Bladder microvascular endothelial cell (primary cell): ENCODE results near the gene CHD9. TPM values are rescaled to one million over a fixed set of nuclear protein-coding genes. Genes with fewer than 3 reads are reported as not detected.

Source experiments
- total RNA-seq: library from RNA; depleted of rRNA; stranded (reverse); fragments of >200 nt; gene quantifications from 2 replicates; pipeline ENCODE4 v1.2.3, GENCODE V29; 2014

The CHD9 gene, protein sequence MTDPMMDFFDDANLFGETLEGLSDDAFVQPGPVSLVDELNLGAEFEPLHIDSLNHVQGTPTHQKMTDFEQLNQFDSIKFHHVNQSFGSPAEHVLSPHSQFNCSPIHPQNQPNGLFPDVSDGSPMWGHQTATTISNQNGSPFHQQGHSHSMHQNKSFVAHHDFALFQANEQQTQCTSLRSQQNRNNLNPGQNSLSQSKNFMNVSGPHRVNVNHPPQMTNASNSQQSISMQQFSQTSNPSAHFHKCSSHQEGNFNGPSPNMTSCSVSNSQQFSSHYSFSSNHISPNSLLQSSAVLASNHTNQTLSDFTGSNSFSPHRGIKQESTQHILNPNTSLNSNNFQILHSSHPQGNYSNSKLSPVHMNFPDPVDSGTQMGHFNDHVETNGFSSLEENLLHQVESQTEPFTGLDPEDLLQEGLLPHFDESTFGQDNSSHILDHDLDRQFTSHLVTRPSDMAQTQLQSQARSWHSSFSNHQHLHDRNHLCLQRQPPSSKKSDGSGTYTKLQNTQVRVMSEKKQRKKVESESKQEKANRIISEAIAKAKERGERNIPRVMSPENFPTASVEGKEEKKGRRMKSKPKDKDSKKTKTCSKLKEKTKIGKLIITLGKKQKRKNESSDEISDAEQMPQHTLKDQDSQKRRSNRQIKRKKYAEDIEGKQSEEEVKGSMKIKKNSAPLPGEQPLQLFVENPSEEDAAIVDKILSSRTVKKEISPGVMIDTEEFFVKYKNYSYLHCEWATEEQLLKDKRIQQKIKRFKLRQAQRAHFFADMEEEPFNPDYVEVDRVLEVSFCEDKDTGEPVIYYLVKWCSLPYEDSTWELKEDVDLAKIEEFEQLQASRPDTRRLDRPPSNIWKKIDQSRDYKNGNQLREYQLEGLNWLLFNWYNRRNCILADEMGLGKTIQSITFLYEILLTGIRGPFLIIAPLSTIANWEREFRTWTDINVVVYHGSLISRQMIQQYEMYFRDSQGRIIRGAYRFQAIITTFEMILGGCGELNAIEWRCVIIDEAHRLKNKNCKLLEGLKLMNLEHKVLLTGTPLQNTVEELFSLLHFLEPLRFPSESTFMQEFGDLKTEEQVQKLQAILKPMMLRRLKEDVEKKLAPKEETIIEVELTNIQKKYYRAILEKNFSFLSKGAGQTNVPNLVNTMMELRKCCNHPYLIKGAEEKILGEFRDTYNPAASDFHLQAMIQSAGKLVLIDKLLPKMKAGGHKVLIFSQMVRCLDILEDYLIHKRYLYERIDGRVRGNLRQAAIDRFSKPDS (N-terminal part only)
- 23.8 and 61.9 TPM in 2 replicates for total RNA-seq

DNA sequence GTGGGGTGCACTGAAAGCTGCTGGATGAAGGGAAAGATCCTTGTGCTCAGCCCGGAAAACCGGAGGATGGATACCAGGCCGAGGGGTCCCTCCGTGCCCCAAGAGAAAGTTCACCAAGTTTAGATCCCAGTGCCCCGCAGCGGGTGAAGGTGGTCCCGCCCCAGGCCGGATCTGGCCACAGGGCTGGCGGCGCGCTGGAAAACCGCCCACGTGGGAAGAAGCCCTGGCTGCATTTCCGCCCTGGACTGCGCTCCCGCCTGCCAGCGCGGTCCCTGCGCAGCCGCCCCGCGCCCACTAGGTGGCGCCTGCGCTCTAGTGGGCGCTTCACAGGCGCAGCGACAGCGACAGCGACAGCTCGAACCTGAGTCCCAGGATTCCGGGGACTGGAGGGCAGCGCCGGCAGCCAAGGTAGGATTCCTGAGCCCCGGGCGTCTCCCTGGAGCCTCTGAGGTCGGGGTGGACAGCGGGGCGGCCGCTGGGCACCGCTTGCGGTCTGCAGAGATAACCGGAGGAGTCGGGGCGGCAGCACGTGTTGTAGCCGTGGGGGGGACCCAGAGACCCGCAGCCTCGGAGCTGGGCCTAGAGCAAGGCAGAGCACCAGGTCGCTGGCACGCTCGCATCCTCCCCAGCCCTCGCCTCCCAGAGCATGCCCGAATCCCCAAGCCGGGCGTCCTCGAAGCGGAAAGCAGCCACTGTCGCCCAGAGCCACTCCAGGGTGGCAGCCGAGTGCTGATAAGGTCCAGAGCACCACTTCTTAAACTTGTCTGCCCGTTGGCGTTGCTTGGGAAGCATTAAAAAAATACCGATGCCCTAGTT lies at the start of gene CHD9:
Gene CHD9, plus strand, starts transcription at position 322 of the 816 bp plus-strand sequence. CDS start 101,099 bp downstream, outside the sequence.

DNA sequence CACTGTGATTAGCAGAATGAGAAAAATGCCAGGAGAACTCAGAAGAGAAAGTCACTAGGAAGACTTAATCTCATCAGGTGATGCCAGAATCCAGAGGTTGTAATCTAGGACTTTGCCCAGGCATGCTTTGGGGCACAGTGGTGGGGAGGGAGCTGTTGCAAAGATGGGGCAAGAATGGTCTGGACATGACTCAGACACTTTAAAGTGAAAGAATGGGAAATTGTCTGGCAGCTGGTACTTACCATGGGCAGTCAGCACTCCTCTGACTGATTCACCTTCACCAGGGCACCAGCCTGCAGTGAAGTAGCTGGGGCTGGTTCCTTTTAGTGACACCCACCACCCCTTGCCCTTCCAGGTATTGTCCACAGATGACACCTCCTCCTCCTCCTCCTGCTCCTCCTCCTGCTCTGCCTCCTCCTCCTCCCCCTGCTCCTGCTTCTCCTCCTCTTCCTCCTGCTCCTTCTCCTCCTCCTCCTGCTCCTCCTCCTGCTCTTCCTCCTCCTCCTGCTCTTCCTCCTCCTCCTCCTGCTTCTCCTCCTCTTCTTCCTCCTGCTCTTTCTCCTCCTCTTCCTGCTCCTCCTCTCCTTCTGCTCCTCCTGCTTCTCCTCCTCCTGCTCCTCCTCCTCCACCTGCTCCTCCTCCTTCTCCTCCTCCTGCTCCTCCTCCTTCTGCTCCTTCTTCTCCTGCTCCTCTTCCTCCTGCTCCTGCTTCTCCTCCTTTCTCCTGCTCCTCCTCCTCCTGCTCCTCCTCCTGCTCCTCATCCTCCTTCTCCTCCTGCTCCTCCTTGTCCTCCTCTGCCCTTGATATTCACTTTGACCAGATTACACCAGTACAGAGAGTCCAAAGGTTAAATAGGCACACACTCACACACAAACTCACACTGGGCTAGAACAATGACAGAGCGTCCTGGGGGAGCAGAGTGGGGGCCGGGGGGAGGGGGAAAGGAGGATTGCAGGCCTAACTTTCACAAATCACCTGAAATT lies 2.0 kb upstream of the CHD9 start, which contains the start of gene CHD9NB:
Gene CHD9NB, minus strand, starts transcription at position 379 of the 983 bp plus-strand sequence. CDS start 8,739 bp downstream, outside the sequence.

Other genes with a start within 250 kb of the CHD9 start
- gene CHD9NB, start 2.1 kb upstream of the CHD9 start, total RNA-seq = 0.97 and 1.5 TPM in 2 replicates